ENCODE data around the gene MORN1. TPM values are rescaled to one million over a fixed set of nuclear protein-coding genes. Genes with fewer than 3 reads are reported as not detected.

Gene MORN1
- polyA plus RNA-seq, 1 donor (not counting 4 experiments of a cell fraction or from before 2014, with no cell fraction given), result 2.1 TPM

- H3K79me2 ChIP-seq (ENCODE audit: control insufficient read depth, insufficient read depth, low read length), result peaks cover 83% of the 10 kb centered on the region
- H3K4me2 ChIP-seq (ENCODE audit: control insufficient read depth, extremely low read depth, insufficient read depth, low read depth, low read length), result peak overlapping the region; percentile 97
- FAIRE-seq (peak; percentile 71), DNase-seq (ENCODE audit: low read depth, low spot score) (no peak)
- no peaks in the 10 kb centered on the region for H3K27me3 ChIP-seq (ENCODE audit: control insufficient read depth, extremely low read depth, insufficient read depth, low read length)
- H3K9me1 ChIP-seq (ENCODE audit: control insufficient read depth, extremely low read depth, insufficient read depth, low read length), result no peaks in the 10 kb centered on the region
- H2AFZ ChIP-seq (ENCODE audit: control insufficient read depth, low read length), result no peak overlapping the region
- H3K27ac ChIP-seq (ENCODE audit: control insufficient read depth, insufficient read depth, low read length), result peak overlapping the region; percentile 18
- H3K36me3 ChIP-seq (ENCODE audit: control insufficient read depth in 2 of 2, extremely low read depth in 1 of 2, insufficient read depth in 2 of 2, low read length in 2 of 2), result peaks cover 12 to 41% of the 10 kb centered on the region in 2 experiments
- TF ChIP-seq, protein P1, sequence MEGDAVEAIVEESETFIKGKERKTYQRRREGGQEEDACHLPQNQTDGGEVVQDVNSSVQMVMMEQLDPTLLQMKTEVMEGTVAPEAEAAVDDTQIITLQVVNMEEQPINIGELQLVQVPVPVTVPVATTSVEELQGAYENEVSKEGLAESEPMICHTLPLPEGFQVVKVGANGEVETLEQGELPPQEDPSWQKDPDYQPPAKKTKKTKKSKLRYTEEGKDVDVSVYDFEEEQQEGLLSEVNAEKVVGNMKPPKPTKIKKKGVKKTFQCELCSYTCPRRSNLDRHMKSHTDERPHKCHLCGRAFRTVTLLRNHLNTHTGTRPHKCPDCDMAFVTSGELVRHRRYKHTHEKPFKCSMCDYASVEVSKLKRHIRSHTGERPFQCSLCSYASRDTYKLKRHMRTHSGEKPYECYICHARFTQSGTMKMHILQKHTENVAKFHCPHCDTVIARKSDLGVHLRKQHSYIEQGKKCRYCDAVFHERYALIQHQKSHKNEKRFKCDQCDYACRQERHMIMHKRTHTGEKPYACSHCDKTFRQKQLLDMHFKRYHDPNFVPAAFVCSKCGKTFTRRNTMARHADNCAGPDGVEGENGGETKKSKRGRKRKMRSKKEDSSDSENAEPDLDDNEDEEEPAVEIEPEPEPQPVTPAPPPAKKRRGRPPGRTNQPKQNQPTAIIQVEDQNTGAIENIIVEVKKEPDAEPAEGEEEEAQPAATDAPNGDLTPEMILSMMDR (optimal IDR thresholded peaks at IDR 0.05 in 1 of 3, IDR thresholded peaks at IDR 0.05 in 1 of 3, conservative IDR thresholded peaks at IDR 0.05 in 1 of 3; ENCODE audit: extremely low read depth in 1 of 3, insufficient read depth in 2 of 3, low read length in 3 of 3), result no peak
- no peak for TF ChIP-seq EZH2 (IDR thresholded peaks at IDR 0.05; ENCODE audit: low read length)
- dilution Hi-C loops (cut with MboI; ENCODE audit: extremely low pct_ligation_motif_present, low sequenced_read_pairs), result no loop called here
- peak overlapping the region; percentile 19 for H3K9ac ChIP-seq (ENCODE audit: control insufficient read depth, extremely low read depth, insufficient read depth, low read length)
- peaks cover 45% of the 10 kb centered on the region for H3K4me1 ChIP-seq (ENCODE audit: control insufficient read depth, extremely low read depth, insufficient read depth, low read length)
- peaks cover 2% of the 10 kb centered on the region for H3K9me3 ChIP-seq (ENCODE audit: control insufficient read depth, low read depth, low read length)
- peaks cover 26% of the 10 kb centered on the region for H4K20me1 ChIP-seq (ENCODE audit: control insufficient read depth, extremely low read depth, insufficient read depth, low read length)
- H3K4me3 ChIP-seq (ENCODE audit: control insufficient read depth in 2 of 3, extremely low read depth in 1 of 3, insufficient read depth in 2 of 3, low read depth in 1 of 3, low read length in 3 of 3), result peak overlapping the region; percentile 41 to 79 (median 62)
Observed at GRCh38 chr1:2431103-2431502, 39.7 kb upstream of the MORN1 start.

- Histone ChIP-seq H2AFZ (ENCODE audit: control insufficient read depth, low read length) (no peak overlapping the region), H3K4me2 (ENCODE audit: control insufficient read depth, extremely low read depth, insufficient read depth, low read depth, low read length) (peak overlapping the region; percentile 97), H3K4me3 (ENCODE audit: control insufficient read depth in 2 of 3, extremely low read depth in 1 of 3, insufficient read depth in 2 of 3, low read depth in 1 of 3, low read length in 3 of 3) (peak overlapping the region; percentile 41 to 79 (median 62)), H3K9me3 (ENCODE audit: control insufficient read depth, low read depth, low read length) (peaks cover 2% of the 10 kb centered on the region), H3K9ac (ENCODE audit: control insufficient read depth, extremely low read depth, insufficient read depth, low read length) (peak overlapping the region; percentile 19), H4K20me1 (ENCODE audit: control insufficient read depth, extremely low read depth, insufficient read depth, low read length) (peaks cover 24% of the 10 kb centered on the region), H3K79me2 (ENCODE audit: control insufficient read depth, insufficient read depth, low read length) (peaks cover 78% of the 10 kb centered on the region), H3K36me3 (ENCODE audit: control insufficient read depth in 2 of 2, extremely low read depth in 1 of 2, insufficient read depth in 2 of 2, low read length in 2 of 2) (peaks cover 12 to 41% of the 10 kb centered on the region in 2 experiments), H3K4me1 (ENCODE audit: control insufficient read depth, extremely low read depth, insufficient read depth, low read length) (peaks cover 45% of the 10 kb centered on the region), H3K27me3 (ENCODE audit: control insufficient read depth, extremely low read depth, insufficient read depth, low read length) (no peaks in the 10 kb centered on the region), H3K27ac (ENCODE audit: control insufficient read depth, insufficient read depth, low read length) (peak overlapping the region; percentile 18), H3K9me1 (ENCODE audit: control insufficient read depth, extremely low read depth, insufficient read depth, low read length) (no peaks in the 10 kb centered on the region)
- no peak for DNase-seq (ENCODE audit: low read depth, low spot score)
- no peak for FAIRE-seq
- dilution Hi-C loops (cut with MboI; ENCODE audit: extremely low pct_ligation_motif_present, low sequenced_read_pairs), result no loop called here
- no peak for TF ChIP-seq EZH2 (IDR thresholded peaks at IDR 0.05; ENCODE audit: low read length)
- TF ChIP-seq, protein P1 (optimal IDR thresholded peaks at IDR 0.05 in 1 of 3, IDR thresholded peaks at IDR 0.05 in 1 of 3, conservative IDR thresholded peaks at IDR 0.05 in 1 of 3; ENCODE audit: extremely low read depth in 1 of 3, insufficient read depth in 2 of 3, low read length in 3 of 3), result no peak
Observed at GRCh38 chr1:2430592-2430973, 39.2 kb upstream of the MORN1 start.
